ENCODE data around the gene ZNF485.
"Not testable (repeated sequence)": the region's sequence is repeated elsewhere in the genome, so short reads cannot be mapped to it uniquely, and the experiment has no call there.

Gene ZNF485

GRCh38 chr10:43606323-43607198 lies at the start of gene ZNF485:
ZNF485 (plus strand) TSS chr10:43606438; CDS start chr10:43607051, 613 bp downstream.
- DNase-seq: peak; percentile 81

GRCh38 chr10:43557214-43557613 lies 49.0 kb upstream of the ZNF485 start:
- no peak for DNase-seq

GRCh38 chr10:43569681-43570080 lies 36.6 kb upstream of the ZNF485 start:
- no peak for DNase-seq

GRCh38 chr10:43570971-43571370 lies 35.3 kb upstream of the ZNF485 start:
- no peak for DNase-seq

DNA sequence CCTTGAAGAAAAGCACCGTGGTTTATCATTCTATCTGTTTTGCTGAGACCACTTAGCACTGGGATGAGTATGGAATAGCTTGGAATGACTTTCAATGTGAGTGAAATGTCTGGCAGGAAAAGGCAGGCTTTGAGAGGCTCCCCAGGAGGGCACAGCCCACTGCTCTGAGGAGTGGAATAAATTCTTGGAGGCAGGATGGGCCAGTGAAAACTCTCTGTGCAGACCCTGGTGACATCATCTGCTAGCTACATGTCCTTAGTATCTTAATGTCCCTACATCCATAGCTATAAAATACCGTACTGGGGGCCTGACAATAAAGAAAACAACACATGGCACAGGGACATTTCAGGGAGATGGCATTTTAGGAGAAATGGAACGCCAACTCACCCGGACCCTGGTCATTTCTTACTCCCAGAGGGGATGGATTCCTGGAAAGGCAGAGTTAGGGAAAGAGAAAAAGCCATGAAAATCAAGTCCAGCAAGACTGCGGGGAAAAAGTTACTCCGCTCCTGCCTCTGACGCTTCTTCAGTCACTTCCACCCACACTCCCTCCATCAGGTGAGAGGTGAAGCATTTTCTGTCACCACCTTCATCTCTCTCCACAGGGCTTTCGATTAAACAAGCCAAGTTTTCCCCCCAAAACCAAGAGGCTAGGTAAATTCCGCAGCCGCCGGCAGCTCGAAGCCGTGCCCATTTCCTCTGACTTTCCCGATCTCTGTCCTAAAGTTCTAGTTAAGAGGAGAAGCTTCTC lies 32.8 kb upstream of the ZNF485 start:
- DNase-seq: peak; percentile 58

DNA sequence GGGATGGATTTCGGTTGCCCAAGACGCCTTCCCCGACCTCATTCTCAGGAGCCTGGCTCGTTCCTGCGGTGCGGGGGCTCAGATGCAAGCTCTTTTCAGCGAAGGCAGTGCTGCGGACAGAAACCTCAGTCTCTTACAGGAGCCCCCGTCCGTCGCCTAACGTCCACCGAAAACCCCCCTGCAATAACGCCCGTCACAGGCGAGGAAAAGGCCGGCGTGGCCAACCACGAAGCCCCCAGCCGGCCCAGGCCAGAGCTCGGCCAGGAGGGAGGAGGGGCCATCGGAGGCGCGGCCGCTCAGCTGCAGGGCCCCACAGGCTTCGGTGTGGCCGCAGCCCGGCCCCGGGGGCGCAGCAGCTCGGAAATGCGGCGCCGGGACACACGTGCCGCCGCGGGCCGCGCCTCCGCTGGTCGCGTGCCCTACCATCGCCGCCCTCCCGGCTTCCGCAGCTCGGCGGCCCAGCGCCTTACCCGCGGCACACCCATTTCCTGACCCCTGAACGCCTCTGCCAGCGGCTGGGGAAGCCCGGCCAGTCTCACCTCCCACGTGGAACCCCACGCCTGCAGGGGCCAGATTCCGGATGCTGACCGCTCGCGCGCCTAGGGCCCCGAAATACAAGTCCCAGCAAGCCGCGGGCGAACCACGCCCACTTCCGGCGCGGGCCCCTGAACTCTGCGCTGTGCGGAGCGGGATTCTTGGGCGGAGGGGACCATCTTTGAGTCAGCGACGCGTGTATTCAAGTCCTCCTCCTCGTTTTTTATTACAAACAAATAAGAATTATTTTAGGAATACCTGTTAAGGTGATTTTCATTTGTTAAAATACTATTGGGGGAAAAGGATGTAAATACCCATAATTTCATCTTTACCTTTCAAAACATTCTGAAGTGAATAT lies 32.0 kb upstream of the ZNF485 start, which contains the start of gene ZNF239:
ZNF239 (minus strand) TSS at position 616 of the 892 bp plus-strand sequence. CDS start 16,537 bp downstream, outside the sequence.
- DNase-seq: peak; percentile 88

DNA sequence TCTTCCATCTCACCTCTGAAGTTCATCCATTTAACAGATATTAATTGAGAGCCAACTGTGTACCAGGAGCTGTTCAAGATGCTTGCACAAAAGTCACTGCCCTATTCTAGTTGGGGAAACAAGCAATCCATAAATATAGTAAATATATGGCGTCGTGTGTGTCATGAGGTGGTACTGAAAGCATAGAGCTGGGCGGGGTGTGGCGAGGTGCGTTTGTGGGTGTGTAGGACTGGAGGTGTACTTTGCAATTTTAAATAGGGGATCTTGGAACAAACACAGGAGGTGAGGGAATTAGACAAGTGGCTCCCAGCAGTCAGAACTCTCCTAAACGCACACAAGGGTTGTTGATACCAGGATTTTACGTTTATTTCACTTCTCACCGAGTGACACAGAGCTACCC lies 31.3 kb upstream of the ZNF485 start:
- no peak for DNase-seq

DNA sequence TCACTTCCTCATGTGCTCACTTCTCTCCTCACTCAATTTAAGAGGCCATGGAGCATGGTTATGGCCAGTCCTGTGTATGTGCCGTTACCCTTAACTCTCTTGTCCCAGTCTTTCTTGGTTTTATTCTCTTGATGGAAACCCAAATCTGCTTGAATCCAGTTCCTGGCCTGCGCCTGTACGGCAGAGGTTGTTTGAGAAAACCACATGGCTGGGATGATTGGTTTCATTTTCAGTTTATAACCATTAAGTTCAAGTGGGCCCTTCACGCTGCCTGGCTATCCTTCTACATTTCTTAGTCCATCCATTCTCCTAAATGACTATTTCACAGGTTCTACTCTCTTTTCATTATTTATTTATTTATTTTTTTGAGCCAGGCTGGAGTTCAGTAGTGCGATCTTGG lies 30.2 kb upstream of the ZNF485 start:
- no peak for DNase-seq

- no peak for DNase-seq
Observed at GRCh38 chr10:43576580-43576979, 29.7 kb upstream of the ZNF485 start.

DNA sequence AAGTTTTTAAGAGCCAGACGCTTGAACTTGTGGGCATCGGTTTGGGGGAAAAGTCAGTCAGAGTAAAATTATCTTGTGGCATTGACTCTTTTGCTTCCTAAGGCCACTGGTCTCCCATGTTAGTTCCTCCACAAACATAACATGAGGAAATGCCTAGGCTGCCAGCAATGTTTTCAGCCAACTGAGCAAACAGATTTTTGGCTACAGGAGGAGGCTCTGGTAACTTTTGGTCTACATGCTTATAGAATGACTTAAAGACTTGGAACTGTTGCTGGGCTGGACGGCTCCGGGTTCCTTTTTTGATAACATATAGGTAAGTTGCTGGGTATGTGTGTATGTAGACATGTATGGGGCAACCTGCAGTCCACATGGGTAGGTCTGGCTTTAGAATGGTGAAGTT lies 22.2 kb upstream of the ZNF485 start:
- DNase-seq: no peak

DNA sequence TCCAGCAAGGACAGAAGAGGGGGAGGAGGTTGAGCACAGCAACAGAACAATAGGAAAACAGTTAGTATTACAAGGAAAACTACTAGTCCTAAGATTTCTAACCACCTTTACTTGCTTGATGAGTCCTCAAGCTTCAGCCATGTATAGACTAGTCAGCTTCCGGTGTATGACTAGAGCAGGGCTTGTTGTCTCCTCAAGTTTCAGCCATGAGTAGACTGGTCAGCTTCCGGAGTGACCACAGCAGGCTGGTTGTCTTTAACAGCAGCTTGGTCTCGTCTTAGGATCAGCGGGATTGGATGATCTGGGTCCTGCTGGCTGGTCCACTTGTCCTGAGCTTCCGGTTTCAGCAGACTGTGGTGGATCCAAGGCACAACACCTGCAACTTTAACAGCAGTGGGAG lies 21.2 kb upstream of the ZNF485 start:
- DNase-seq: no peak

- no peak for DNase-seq
Observed at GRCh38 chr10:43585981-43586729, 20.1 kb upstream of the ZNF485 start.

DNA sequence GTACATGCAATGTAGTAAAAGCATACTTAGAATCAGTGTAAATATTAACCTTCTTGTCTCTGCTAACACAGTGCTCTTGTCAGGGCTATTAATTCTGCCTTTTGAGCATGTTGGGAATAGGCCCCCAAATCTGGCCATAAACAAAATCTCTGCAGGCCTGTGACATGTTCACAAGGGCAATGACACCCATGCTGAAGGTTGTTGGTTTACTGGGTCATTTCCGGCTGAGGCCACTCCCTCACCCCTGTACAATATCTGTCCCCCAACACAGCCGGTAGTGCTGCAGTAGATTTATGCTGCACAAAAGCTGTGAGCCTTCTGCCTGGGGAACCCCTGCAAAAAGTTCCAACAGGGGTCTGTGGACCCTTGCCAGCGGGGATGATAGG lies 19.5 kb upstream of the ZNF485 start:
- DNase-seq: not testable (repeated sequence)

DNA sequence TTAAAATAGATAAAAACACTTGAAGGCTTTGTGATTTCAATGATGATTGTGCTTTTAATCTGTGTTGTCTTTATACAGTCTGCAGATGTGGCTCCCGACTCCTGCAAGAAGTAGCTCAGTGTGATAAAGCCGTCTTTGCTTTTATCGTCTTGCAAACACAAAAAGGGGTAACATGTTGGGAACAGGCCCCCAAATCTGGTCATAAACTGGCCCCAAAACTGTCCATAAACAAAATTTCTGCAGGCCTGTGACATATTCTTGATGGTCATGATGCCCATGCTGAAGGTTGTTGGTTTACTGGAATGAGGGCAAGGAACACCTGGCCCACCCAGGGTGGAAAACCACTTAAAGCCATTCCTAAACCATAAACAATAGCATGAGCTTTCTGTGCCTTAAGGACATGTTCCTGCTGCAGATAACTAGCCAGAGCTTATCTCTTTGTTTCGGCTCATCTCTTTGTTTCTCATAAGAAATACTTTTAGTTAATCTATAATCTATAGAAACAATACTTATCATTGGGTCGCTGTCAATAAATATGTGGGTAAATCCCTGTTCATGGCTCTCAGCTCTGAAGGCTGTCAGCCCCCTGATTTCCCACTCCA lies 14.8 kb upstream of the ZNF485 start:
- DNase-seq: no peak

DNA sequence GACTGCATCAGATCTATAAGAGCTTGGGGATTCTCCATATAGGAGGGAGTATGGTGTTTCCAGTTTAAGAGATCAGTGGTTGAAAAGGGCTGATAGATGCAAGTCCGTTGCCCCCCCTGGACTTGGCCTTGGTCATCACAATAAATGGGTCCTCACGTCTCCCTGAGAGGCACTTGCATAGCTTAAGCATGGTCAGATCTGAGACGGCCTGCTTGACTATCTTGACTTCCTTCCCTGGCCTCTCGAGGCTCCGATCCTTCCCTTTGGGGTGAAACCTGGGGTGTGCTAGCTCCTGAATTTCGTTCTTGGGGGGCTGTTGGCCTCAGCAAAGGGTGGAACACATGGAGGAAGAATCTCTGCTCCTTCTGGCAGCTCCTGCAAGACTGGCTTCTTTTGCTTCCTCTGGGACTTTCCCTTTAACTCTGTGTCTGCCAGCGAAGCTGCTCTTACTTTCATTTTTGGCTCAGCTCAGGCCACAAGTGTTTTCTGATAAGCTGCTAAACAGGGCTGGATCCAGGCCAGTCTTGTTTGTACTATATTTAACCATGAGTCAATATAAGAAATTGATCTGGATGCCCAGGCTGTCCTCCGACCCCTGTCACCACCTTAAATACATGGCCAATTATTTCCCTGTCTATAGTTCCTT lies 11.2 kb upstream of the ZNF485 start:
- no peak for DNase-seq

DNA sequence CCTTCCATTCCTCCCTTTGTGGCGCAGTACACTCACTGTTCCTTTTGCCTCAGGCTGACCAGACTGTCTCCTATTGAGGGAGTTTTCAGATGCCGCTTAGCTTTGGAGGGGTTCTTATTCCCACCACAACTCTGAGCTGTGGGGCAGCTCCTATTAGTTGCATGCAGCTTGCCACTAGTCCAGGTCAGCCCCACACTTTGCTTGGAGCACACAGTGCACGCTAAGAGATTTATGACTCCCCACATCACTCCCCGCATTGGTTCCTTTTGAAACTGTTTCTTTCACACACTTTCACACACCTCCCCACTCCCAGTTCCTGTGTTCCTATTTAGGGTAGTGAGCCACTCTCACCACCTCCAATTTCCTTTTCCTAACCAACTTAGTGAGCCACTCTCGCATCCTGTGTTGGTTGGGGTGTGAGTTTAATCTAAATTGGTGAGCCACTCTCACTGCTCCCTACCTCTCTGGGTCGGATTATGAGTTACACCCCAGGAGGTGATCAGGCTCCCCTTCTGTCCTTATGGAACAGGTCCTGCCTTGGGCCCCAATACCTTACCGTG lies 10.4 kb upstream of the ZNF485 start:
- DNase-seq: no peak

- DNase-seq: no peak
Observed at GRCh38 chr10:43596546-43596945, 9.7 kb upstream of the ZNF485 start.

DNA sequence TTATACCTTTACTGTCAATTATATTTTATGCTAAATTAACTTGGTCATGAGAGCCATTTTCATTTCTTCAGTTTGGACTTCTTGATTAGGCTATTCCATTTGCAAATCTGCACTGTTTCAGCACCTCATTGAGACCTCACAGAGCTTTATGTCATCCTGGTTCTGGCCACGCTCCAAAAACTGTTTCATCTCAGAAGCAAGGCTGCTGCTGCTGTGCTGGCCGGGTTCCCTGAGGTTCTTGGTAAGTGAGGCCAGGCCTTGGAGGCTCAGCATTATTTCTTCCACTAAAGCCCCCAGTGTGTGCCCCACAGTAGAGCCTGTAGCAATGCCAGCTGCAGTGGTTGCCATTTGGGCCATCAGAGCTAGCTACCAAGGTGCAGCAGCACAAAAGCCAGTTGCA lies 7.8 kb upstream of the ZNF485 start:
- no peak for DNase-seq

GRCh38 chr10:43599333-43599732 lies 6.9 kb upstream of the ZNF485 start:
- DNase-seq: no peak

DNA sequence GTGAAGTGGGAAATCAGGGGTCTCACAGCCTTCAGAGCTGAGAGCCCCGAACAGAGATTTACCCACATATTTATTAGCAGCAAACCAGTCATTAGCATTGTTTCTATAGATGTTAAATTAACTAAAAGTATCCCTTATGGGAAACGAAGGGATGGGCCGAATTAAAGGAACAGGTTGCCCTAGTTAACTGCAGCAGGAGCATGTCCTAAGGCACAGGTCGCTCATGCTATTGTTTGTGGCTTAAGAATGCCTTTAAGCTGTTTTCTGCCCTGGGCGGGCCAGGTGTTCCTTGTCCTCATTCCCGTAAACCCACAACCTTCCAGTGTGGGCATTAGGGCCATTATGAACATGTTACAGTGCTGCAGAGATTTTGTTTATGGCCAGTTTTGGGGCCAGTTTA lies 4.7 kb upstream of the ZNF485 start:
- DNase-seq: not testable (repeated sequence)

DNA sequence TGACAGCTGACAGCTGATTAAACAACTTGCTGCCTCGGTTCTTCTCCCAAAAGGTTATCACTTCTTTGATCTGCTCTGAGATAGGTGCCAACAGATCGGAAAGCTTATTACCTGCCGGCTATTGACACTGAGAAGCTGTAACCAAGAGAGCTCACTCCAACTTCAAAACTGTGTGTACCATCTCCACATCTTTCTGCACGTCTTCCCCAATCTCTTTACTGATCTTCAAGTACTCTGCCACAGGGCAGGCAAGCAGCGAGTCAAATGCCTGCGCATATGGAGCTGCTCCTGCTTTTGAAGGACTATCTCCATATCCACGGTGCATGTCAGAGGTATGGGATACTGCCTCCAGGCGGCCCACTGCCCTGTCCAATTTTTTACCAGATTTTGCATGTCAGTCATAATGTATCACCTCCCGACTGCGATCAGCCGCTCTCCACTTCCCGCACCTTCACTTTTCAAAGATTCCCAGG lies 352 bp upstream of the ZNF485 start:
- DNase-seq: no peak

All from islet precursor cell (in vitro differentiated cells).